Measurements from ENCODE around the gene ANKRD29. TPM values are rescaled to one million over a fixed set of nuclear protein-coding genes. Genes with fewer than 3 reads are reported as not detected.

The ANKRD29 gene
- total RNA-seq (10 to 100 TPM; 10.2 to 28.6 TPM), polyA plus RNA-seq (10 to 100 TPM in 1 of 2 donors, 1 to 10 TPM in 1; 5.5 to 11.6 TPM)
- long read RNA-seq, donor 1, partial matches to known transcripts = 3 of 12 reads
- long read RNA-seq, donor 1, other reads (novel, unspliced or antisense) = 5 of 12 reads
- long read RNA-seq, donor 2, partial matches to known transcripts = 3 of 10 reads
- long read RNA-seq, donor 2, other reads (novel, unspliced or antisense) = 3 of 10 reads

DNA sequence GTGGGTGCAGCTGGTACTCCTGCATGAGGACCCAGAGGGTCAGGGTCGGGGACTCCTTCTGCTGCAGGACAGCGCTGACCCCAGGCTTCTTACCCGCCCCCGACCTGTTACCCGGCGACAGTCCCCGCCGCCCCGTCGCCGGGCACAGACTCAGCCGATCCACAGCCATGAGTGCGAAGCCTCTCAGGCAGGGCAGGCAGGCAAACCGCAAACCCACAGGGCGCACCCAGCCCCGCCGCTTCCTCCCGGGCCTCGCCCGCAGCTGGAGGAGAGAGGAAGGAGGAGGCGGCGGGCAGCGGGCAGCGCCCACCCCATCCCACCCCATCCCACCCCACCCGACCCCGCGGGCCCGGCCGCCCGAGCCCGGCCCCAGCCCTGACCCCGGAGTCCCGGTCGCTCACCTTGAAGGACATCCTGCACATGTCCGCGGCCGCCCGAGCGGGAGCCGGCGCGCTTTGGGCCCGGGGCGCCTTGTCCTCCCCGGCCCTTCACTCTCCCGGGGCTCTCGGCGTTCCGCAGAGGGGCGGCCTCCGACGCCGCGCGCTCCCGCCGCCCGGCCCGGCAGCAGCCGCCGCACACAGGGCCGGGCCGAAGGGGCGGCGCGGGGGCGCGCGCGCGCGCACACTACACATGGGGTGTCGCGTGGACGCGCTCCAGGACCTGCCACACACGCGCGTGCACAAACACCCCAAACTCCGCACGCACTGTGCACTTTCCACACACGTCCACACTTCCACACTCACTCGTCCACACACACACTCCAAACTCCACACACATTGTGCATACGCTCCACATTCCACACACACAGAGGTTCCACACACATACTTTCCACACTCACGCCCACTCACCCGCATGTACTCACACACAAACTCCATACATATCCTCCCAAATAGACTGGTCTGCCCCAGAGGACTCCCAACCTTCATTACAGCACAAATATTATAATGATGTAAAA is at the start of gene ANKRD29:
TSS of gene ANKRD29 (minus strand) at position 603 of the 955 bp plus-strand sequence. CDS start at position 422, 181 bp downstream.
- no peak within 1 kb of the TSS for H3K27ac ChIP-seq (ENCODE audit: low read depth in 1 of 2, low read length in 2 of 2)
- peak; percentile 75 for ATAC-seq (ENCODE audit: low FRiP score)
- H3K4me3 ChIP-seq (ENCODE audit: low read length in 2 of 2) = peak within 1 kb of the TSS; percentile 42 to 65
- no peaks in the 10 kb centered on the region for H3K4me1 ChIP-seq (ENCODE audit: control insufficient read depth in 1 of 2, insufficient read depth in 2 of 2, low read length in 2 of 2)
- no peaks in the 10 kb centered on the region for H3K27me3 ChIP-seq (ENCODE audit: control insufficient read depth in 1 of 2, insufficient read depth in 2 of 2, low read length in 1 of 2)
- no peaks in the 10 kb centered on the region for H3K36me3 ChIP-seq (ENCODE audit: control insufficient read depth in 1 of 2, insufficient read depth in 2 of 2, low read length in 1 of 2)
- DNase-seq = peak; percentile 55 to 83
- H3K9me3 ChIP-seq (ENCODE audit: control insufficient read depth, low read length) = no peaks in the 10 kb centered on the region
- intact Hi-C loops (cut with DNase I) = no loop called here
- 1 to 2% methylated on average over 38 to 86 of the region's 86 CpGs for WGBS, 2 donors

- H3K27ac ChIP-seq (ENCODE audit: low read depth in 1 of 2, low read length in 2 of 2) = no peak overlapping the region
- no peak overlapping the region for H3K4me3 ChIP-seq (ENCODE audit: low read length in 2 of 2)
- no peaks in the 10 kb centered on the region for H3K27me3 ChIP-seq (ENCODE audit: control insufficient read depth in 1 of 2, insufficient read depth in 2 of 2, low read length in 1 of 2)
- ATAC-seq (ENCODE audit: low FRiP score) (no peak), DNase-seq (no peak)
- H3K9me3 ChIP-seq (ENCODE audit: control insufficient read depth, low read length) = no peaks in the 10 kb centered on the region
- no peaks in the 10 kb centered on the region for H3K36me3 ChIP-seq (ENCODE audit: control insufficient read depth in 1 of 2, insufficient read depth in 2 of 2, low read length in 1 of 2)
- 82 to 93% methylated on average over 3 of the region's 3 CpGs for WGBS, 2 donors
- intact Hi-C loops (cut with DNase I) = no loop called here
- no peaks in the 10 kb centered on the region for H3K4me1 ChIP-seq (ENCODE audit: control insufficient read depth in 1 of 2, insufficient read depth in 2 of 2, low read length in 2 of 2)
Measured at GRCh38 chr18:23712445-23712844, 49.7 kb upstream of the ANKRD29 start.

GRCh38 chr18:23711426-23711825 is 48.7 kb upstream of the ANKRD29 start:
- Histone ChIP-seq H3K27ac (ENCODE audit: low read depth in 1 of 2, low read length in 2 of 2) (no peak overlapping the region), H3K9me3 (ENCODE audit: control insufficient read depth, low read length) (peaks cover 4% of the 10 kb centered on the region), H3K36me3 (ENCODE audit: control insufficient read depth in 1 of 2, insufficient read depth in 2 of 2, low read length in 1 of 2) (no peaks in the 10 kb centered on the region), H3K4me3 (ENCODE audit: low read length in 2 of 2) (no peak overlapping the region), H3K27me3 (ENCODE audit: control insufficient read depth in 1 of 2, insufficient read depth in 2 of 2, low read length in 1 of 2) (no peaks in the 10 kb centered on the region), H3K4me1 (ENCODE audit: control insufficient read depth in 1 of 2, insufficient read depth in 2 of 2, low read length in 2 of 2) (no peaks in the 10 kb centered on the region)
- 86% methylated on average over 1 of the region's 1 CpG for WGBS, 2 donors
- ATAC-seq (ENCODE audit: low FRiP score) = no peak
- no peak for DNase-seq
- intact Hi-C loops (cut with DNase I) = no loop called here

DNA sequence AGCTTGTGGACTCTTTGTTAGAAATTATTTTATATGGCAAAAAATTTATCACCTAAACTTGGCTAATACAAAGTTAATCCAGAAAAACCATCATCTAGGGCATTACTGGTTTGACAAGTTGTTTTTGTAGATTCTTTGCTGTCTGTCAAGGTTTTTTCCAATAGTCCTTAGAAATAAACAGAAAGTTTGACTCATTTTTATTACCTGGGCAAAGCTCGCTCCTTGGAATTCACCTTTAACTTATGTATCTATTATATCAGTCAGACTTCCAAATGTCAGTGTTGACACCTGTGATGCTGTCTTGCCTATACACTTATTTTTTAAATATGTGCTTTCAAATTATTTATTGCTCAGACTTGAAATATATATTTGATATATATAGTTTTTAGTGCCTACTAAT is 48.2 kb upstream of the ANKRD29 start:
- intact Hi-C loops (cut with DNase I) = no loop called here
- H3K27me3 ChIP-seq (ENCODE audit: control insufficient read depth in 1 of 2, insufficient read depth in 2 of 2, low read length in 1 of 2) = no peaks in the 10 kb centered on the region
- no peak overlapping the region for H3K4me3 ChIP-seq (ENCODE audit: low read length in 2 of 2)
- no peaks in the 10 kb centered on the region for H3K36me3 ChIP-seq (ENCODE audit: control insufficient read depth in 1 of 2, insufficient read depth in 2 of 2, low read length in 1 of 2)
- ATAC-seq (ENCODE audit: low FRiP score) (no peak), DNase-seq (no peak)
- H3K27ac ChIP-seq (ENCODE audit: low read depth in 1 of 2, low read length in 2 of 2) = no peak overlapping the region
- 95 to 99% methylated on average over 1 of the region's 1 CpG for WGBS, 2 donors
- H3K4me1 ChIP-seq (ENCODE audit: control insufficient read depth in 1 of 2, insufficient read depth in 2 of 2, low read length in 2 of 2) = no peaks in the 10 kb centered on the region
- peaks cover 4% of the 10 kb centered on the region for H3K9me3 ChIP-seq (ENCODE audit: control insufficient read depth, low read length)

DNA sequence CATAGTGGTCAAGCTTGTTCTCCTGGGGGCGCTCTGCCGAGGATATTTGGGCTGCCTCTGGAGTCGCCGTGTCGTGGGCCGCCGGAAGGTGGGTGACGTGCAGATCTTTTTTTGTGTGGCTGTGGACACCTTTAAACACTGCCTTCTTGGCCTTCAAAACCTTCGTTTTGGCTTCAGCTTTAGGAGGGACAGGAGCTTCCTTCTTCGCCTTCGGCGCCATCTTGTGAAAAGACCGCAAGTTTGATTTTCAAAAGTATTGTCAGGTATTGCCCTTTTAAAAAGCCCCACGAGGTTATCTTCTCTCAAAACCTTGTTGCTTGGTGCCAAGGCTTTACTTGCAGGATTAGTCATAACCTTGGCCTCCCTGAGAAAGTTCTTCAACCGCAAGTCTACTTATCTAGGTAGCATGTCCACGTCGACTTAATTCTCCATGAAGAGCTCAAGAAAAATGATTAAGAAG is 47.4 kb upstream of the ANKRD29 start:
- H3K27me3 ChIP-seq (ENCODE audit: control insufficient read depth in 1 of 2, insufficient read depth in 2 of 2, low read length in 1 of 2) = no peaks in the 10 kb centered on the region
- intact Hi-C loops (cut with DNase I) = no loop called here
- DNase-seq (no peak), ATAC-seq (ENCODE audit: low FRiP score) (no peak)
- no peak overlapping the region for H3K27ac ChIP-seq (ENCODE audit: low read depth in 1 of 2, low read length in 2 of 2)
- 85 to 87% methylated on average over 17 of the region's 17 CpGs for WGBS, 2 donors
- H3K36me3 ChIP-seq (ENCODE audit: control insufficient read depth in 1 of 2, insufficient read depth in 2 of 2, low read length in 1 of 2) = no peaks in the 10 kb centered on the region
- H3K4me1 ChIP-seq (ENCODE audit: control insufficient read depth in 1 of 2, insufficient read depth in 2 of 2, low read length in 2 of 2) = no peaks in the 10 kb centered on the region
- H3K9me3 ChIP-seq (ENCODE audit: control insufficient read depth, low read length) = peaks cover 4% of the 10 kb centered on the region
- no peak overlapping the region for H3K4me3 ChIP-seq (ENCODE audit: low read length in 2 of 2)

DNA sequence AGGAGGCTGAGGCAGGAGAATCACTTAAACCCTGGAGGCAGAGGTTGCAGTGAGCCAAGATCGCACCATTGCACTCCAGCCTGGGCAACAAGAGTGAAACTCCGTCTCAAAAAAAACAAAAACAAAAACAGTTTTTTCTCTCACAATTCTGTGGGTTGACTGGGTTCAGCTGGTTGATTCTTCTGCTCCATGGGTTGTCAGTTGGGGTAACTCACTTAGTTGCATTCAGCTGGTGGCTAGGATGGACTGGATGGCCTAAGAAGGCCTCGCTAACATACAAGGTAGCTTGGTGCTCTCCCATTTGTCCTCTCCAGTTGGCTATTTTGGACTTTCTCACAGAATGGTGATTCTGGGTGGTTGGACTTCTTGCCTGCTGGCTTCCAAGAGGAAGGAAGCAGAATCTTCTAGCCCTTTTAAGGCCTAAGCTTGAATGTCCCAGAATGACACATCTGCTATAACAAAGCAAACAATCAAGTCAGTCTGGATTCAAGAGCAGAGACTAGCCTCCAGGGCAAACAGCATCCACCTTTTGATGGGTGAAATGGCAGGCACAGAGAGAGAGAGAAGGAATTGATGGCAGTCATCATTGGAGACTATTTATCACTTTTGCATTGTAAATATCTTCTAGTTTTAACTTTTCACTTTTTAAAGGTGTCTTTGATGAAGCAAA is 44.4 kb upstream of the ANKRD29 start:
- H3K27me3 ChIP-seq (ENCODE audit: control insufficient read depth in 1 of 2, insufficient read depth in 2 of 2, low read length in 1 of 2) = no peaks in the 10 kb centered on the region
- no peak overlapping the region for H3K4me3 ChIP-seq (ENCODE audit: low read length in 2 of 2)
- intact Hi-C loops (cut with DNase I) = no loop called here
- no peaks in the 10 kb centered on the region for H3K4me1 ChIP-seq (ENCODE audit: control insufficient read depth in 1 of 2, insufficient read depth in 2 of 2, low read length in 2 of 2)
- H3K36me3 ChIP-seq (ENCODE audit: control insufficient read depth in 1 of 2, insufficient read depth in 2 of 2, low read length in 1 of 2) = no peaks in the 10 kb centered on the region
- DNase-seq (no peak), ATAC-seq (ENCODE audit: low FRiP score) (no peak)
- peaks cover 4% of the 10 kb centered on the region for H3K9me3 ChIP-seq (ENCODE audit: control insufficient read depth, low read length)
- WGBS, 2 donors = 92 to 97% methylated on average over 3 of the region's 3 CpGs
- H3K27ac ChIP-seq (ENCODE audit: low read depth in 1 of 2, low read length in 2 of 2) = no peak overlapping the region

- intact Hi-C loops (cut with DNase I) = no loop called here
Measured at GRCh38 chr18:23704806-23705205, 42.1 kb upstream of the ANKRD29 start.

GRCh38 chr18:23703987-23704384 is 41.3 kb upstream of the ANKRD29 start:
- H3K4me1 ChIP-seq (ENCODE audit: control insufficient read depth in 1 of 2, insufficient read depth in 2 of 2, low read length in 2 of 2) = no peaks in the 10 kb centered on the region
- no peak overlapping the region for H3K27ac ChIP-seq (ENCODE audit: low read depth in 1 of 2, low read length in 2 of 2)
- intact Hi-C loops (cut with DNase I) = no loop called here
- DNase-seq (no peak), ATAC-seq (ENCODE audit: low FRiP score) (no peak)
- peaks cover 4% of the 10 kb centered on the region for H3K9me3 ChIP-seq (ENCODE audit: control insufficient read depth, low read length)
- no peaks in the 10 kb centered on the region for H3K36me3 ChIP-seq (ENCODE audit: control insufficient read depth in 1 of 2, insufficient read depth in 2 of 2, low read length in 1 of 2)
- H3K4me3 ChIP-seq (ENCODE audit: low read length in 2 of 2) = no peak overlapping the region
- WGBS, 2 donors = 48 to 63% methylated on average over 6 of the region's 6 CpGs
- H3K27me3 ChIP-seq (ENCODE audit: control insufficient read depth in 1 of 2, insufficient read depth in 2 of 2, low read length in 1 of 2) = no peaks in the 10 kb centered on the region

More at GRCh38 chr18:23704806-23705205, 42.1 kb upstream of the ANKRD29 start:
- H3K36me3 ChIP-seq (ENCODE audit: control insufficient read depth in 1 of 2, insufficient read depth in 2 of 2, low read length in 1 of 2) = no peaks in the 10 kb centered on the region
- H3K4me3 ChIP-seq (ENCODE audit: low read length in 2 of 2) = no peak overlapping the region
- no peak for DNase-seq
- H3K4me1 ChIP-seq (ENCODE audit: control insufficient read depth in 1 of 2, insufficient read depth in 2 of 2, low read length in 2 of 2) = no peaks in the 10 kb centered on the region
- no peak overlapping the region for H3K27ac ChIP-seq (ENCODE audit: low read depth in 1 of 2, low read length in 2 of 2)
- H3K9me3 ChIP-seq (ENCODE audit: control insufficient read depth, low read length) = peaks cover 4% of the 10 kb centered on the region
- no peaks in the 10 kb centered on the region for H3K27me3 ChIP-seq (ENCODE audit: control insufficient read depth in 1 of 2, insufficient read depth in 2 of 2, low read length in 1 of 2)
- ATAC-seq (ENCODE audit: low FRiP score) = no peak

Measured in aorta (tissue), 5 donors.